ENCODE results near the gene POLDIP2.

DNA sequence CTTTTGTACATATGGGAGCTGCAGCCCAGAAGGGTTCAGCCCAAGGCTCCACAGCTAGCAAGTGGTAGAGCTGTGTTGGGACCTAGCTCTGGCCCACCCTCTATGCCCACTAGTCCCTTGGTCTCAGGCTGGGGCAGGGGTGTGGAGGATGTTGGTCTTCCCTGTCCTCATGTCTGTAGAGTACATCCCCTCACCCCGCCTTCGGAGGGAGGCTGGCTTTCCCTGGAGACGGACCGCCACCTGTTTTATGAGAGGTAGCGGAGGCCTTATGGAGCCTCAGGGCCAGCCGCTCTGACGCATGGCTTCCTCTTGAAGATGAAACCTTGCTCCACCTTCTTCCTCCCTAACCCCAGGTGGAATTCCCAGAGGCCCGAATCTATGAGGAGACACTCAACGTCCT is 13.3 kb downstream of the POLDIP2 start:
- TF ChIP-seq, protein P1, sequence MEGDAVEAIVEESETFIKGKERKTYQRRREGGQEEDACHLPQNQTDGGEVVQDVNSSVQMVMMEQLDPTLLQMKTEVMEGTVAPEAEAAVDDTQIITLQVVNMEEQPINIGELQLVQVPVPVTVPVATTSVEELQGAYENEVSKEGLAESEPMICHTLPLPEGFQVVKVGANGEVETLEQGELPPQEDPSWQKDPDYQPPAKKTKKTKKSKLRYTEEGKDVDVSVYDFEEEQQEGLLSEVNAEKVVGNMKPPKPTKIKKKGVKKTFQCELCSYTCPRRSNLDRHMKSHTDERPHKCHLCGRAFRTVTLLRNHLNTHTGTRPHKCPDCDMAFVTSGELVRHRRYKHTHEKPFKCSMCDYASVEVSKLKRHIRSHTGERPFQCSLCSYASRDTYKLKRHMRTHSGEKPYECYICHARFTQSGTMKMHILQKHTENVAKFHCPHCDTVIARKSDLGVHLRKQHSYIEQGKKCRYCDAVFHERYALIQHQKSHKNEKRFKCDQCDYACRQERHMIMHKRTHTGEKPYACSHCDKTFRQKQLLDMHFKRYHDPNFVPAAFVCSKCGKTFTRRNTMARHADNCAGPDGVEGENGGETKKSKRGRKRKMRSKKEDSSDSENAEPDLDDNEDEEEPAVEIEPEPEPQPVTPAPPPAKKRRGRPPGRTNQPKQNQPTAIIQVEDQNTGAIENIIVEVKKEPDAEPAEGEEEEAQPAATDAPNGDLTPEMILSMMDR (IDR thresholded peaks at IDR 0.05) = no peak
- no peak for TF ChIP-seq POLR2A (IDR thresholded peaks at IDR 0.05)

Measured in heart left ventricle (tissue), 13 donors.